ENCODE data around the gene FBXL7. TPM values are rescaled to one million over a fixed set of nuclear protein-coding genes. Genes with fewer than 3 reads are reported as not detected.

The FBXL7 gene
- total and polyA plus RNA-seq, 9 of the 15 experiments (the other 6 are each of a cell fraction or from before 2014, with no cell fraction given) = 0.04 to 0.08 TPM; not detected in 7

- TF ChIP-seq, protein P1, sequence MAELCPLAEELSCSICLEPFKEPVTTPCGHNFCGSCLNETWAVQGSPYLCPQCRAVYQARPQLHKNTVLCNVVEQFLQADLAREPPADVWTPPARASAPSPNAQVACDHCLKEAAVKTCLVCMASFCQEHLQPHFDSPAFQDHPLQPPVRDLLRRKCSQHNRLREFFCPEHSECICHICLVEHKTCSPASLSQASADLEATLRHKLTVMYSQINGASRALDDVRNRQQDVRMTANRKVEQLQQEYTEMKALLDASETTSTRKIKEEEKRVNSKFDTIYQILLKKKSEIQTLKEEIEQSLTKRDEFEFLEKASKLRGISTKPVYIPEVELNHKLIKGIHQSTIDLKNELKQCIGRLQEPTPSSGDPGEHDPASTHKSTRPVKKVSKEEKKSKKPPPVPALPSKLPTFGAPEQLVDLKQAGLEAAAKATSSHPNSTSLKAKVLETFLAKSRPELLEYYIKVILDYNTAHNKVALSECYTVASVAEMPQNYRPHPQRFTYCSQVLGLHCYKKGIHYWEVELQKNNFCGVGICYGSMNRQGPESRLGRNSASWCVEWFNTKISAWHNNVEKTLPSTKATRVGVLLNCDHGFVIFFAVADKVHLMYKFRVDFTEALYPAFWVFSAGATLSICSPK (IDR thresholded peaks at IDR 0.05; ENCODE audit: borderline replicate concordance) = no peak
- TF ChIP-seq ZFP1 (CRISPR knock-in tag; IDR thresholded peaks at IDR 0.05) = no peak
- TF ChIP-seq ZNF444 (CRISPR knock-in tag; IDR thresholded peaks at IDR 0.05) = no peak
- no peak for TF ChIP-seq ZNF740 (CRISPR knock-in tag; IDR thresholded peaks at IDR 0.05)
- no peak for TF ChIP-seq ZNF740 (tag; IDR thresholded peaks at IDR 0.05)
- TF ChIP-seq, protein P2, sequence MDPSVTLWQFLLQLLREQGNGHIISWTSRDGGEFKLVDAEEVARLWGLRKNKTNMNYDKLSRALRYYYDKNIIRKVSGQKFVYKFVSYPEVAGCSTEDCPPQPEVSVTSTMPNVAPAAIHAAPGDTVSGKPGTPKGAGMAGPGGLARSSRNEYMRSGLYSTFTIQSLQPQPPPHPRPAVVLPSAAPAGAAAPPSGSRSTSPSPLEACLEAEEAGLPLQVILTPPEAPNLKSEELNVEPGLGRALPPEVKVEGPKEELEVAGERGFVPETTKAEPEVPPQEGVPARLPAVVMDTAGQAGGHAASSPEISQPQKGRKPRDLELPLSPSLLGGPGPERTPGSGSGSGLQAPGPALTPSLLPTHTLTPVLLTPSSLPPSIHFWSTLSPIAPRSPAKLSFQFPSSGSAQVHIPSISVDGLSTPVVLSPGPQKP (CRISPR knock-in tag; IDR thresholded peaks at IDR 0.05) = no peak
- no peak for TF ChIP-seq AFF4 (CRISPR knock-in tag; IDR thresholded peaks at IDR 0.05)
- TF ChIP-seq NFATC3 (IDR thresholded peaks at IDR 0.05) = no peak
- TF ChIP-seq COPS2 (conservative IDR thresholded peaks at IDR 0.05) = no peak
- TF ChIP-seq, protein P3, sequence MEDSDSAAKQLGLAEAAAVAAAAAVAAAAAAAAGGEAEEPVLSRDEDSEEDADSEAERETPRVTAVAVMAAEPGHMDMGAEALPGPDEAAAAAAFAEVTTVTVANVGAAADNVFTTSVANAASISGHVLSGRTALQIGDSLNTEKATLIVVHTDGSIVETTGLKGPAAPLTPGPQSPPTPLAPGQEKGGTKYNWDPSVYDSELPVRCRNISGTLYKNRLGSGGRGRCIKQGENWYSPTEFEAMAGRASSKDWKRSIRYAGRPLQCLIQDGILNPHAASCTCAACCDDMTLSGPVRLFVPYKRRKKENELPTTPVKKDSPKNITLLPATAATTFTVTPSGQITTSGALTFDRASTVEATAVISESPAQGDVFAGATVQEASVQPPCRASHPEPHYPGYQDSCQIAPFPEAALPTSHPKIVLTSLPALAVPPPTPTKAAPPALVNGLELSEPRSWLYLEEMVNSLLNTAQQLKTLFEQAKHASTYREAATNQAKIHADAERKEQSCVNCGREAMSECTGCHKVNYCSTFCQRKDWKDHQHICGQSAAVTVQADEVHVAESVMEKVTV (CRISPR knock-in tag; IDR thresholded peaks at IDR 0.05) = no peak
Measured at GRCh38 chr5:15850939-15851341, 351.0 kb downstream of the FBXL7 start (continued).

Data from K562 (cell line).